Panc1 (cell line): ENCODE measurements around the gene GNG7. TPM values are rescaled to one million over a fixed set of nuclear protein-coding genes. Genes with fewer than 3 reads are reported as not detected.

Source experiments
- ATAC-seq: fragments of 200-7000 bp; cut with Tn5 transposase; 2 replicates; pipeline ENCODE4 v1.9.1; 2020; ENCODE audit warnings: mild to moderate bottlenecking, moderate library complexity
- BruUV-seq: library from RNA; stranded (reverse); fragments of 400-500 nt; replicated peaks from 2 replicates; lab custom pipeline; 2021; lab: Mats Ljungman, UMichigan
- CTCF ChIA-PET: fragments of 300-600 bp; sonication (Branson Sonifier 250); formaldehyde crosslinking; loops from one replicate; lab custom pipeline; 2022; ENCODE audit warnings: antibody characterized with exemption; lab: Charles Lee
- POLR2A ChIA-PET: fragments of 300-600 bp; sonication (Branson Sonifier 250); formaldehyde crosslinking; loops from one replicate; lab custom pipeline; 2022; ENCODE audit warnings: antibody characterized with exemption; lab: Charles Lee
- DNase-seq: peaks from one replicate; pipeline ENCODE4 v3.0.0-alpha.2; 2010; ENCODE audit warnings: low read depth, low spot score
- H3K27ac ChIP-seq: 2 replicates; pipeline ENCODE4 v1.5.1; 2011; ENCODE audit warnings: mild to moderate bottlenecking, low read length, inconsistent platforms
- H3K27me3 ChIP-seq: fragments of 200-500 bp; sonication (Bioruptor generic); 2 replicates; pipeline ENCODE4 v1.6.0; 2014; ENCODE audit warnings: low read length, inconsistent platforms; ENCODE audit not compliant: control insufficient read depth, insufficient read depth
- H3K36me3 ChIP-seq: fragments of 200-500 bp; sonication (Bioruptor generic); 2 replicates; pipeline ENCODE4 v1.5.1; 2014; ENCODE audit warnings: inconsistent platforms, mild to moderate bottlenecking, low read length, moderate library complexity; ENCODE audit not compliant: control insufficient read depth, insufficient read depth
- H3K4me1 ChIP-seq: 2 replicates; pipeline ENCODE4 v1.5.1; 2011; ENCODE audit warnings: inconsistent platforms, mild to moderate bottlenecking, low read length, moderate library complexity; ENCODE audit not compliant: control insufficient read depth, insufficient read depth
- H3K4me3 ChIP-seq, 2 experiments: 2 replicates each; pipeline ENCODE4 v1.5.1; 2011 to 2012; ENCODE audit warnings: low read depth in 2 of 2, low read length in 2 of 2, mild to moderate bottlenecking in 2 of 2, inconsistent platforms in 1 of 2, moderate library complexity in 1 of 2
- H3K9me3 ChIP-seq: fragments of 200-500 bp; sonication (Bioruptor generic); 2 replicates; pipeline ENCODE4 v1.5.1; 2014; ENCODE audit warnings: low read depth, mild to moderate bottlenecking, inconsistent platforms, low read length, moderate library complexity; ENCODE audit not compliant: control insufficient read depth, insufficient read depth
- CTCF ChIP-seq: fragments of 450-650 bp; IDR thresholded peaks from 2 replicates; pipeline ENCODE4 v1.5.1; 2017; ENCODE audit warnings: mild to moderate bottlenecking
- POLR2AphosphoS5 ChIP-seq: IDR thresholded peaks from 2 replicates; pipeline ENCODE4 v1.6.1; 2012; ENCODE audit warnings: mild to moderate bottlenecking, low read depth, low read length, moderate library complexity
- REST ChIP-seq, 2 experiments: IDR thresholded peaks; 2 replicates each; pipeline ENCODE4 v1.6.1; 2011 to 2012; ENCODE audit warnings: low read depth in 2 of 2, control low read depth in 1 of 2, low read length in 1 of 2, mild to moderate bottlenecking in 1 of 2, moderate library complexity in 1 of 2; ENCODE audit not compliant: insufficient read depth in 1 of 2
- SIN3A ChIP-seq: IDR thresholded peaks from 2 replicates; pipeline ENCODE4 v1.6.1; 2012; ENCODE audit warnings: low read depth, mild to moderate bottlenecking, low read length, moderate library complexity, borderline replicate concordance; ENCODE audit not compliant: insufficient read depth
- TCF7L2 ChIP-seq: IDR thresholded peaks from 2 replicates; pipeline ENCODE4 v1.6.1; 2011; ENCODE audit warnings: mild to moderate bottlenecking, low read depth, low read length, inconsistent platforms
- in situ Hi-C: cut with HindIII; loops from 2 replicates; pipeline ENCODE4 v1.10.0; 2016; ENCODE audit warnings: low sequenced_read_pairs, low pct_unique_long_range_greater_than_20kb
- intact Hi-C: fragments of 100-400 bp; cut with micrococcal nuclease; formaldehyde crosslinking; loops from one replicate; pipeline ENCODE4 v1.10.0; 2022; ENCODE audit not compliant: unreplicated experiment
- total RNA-seq: library from RNA; stranded (reverse); gene quantifications from one replicate; pipeline ENCODE4 v1.2.1, GENCODE V29; 2021; ENCODE audit not compliant: unreplicated experiment

GNG7 gene
- total RNA-seq, 1 experiment from 2014 or later, result 0.74 TPM

GRCh38 chr19:2478756-2479555 is 223.5 kb downstream of the GNG7 start:
- in situ Hi-C loops, result no loop called here
- BruUV-seq, result no TSS peak
- CTCF ChIA-PET, result interaction anchor here (0.8 to 1.6 kb wide), 3 partner anchors 100 to 158 kb away, joined by 4 to 6 read pairs (median 5); no protein-coding TSS in a partner anchor
- Histone ChIP-seq H3K9me3 (no peaks in the 10 kb centered on the region), H3K4me3 (peak overlapping the region; percentile 82 to 94), H3K27me3 (no peaks in the 10 kb centered on the region), H3K27ac (peak overlapping the region; percentile 87), H3K4me1 (peaks cover 7% of the 10 kb centered on the region), H3K36me3 (peaks cover 3% of the 10 kb centered on the region)
- POLR2A ChIA-PET, result interaction anchor here (0.6 kb wide), 2 partner anchors 62 to 121 kb away, joined by 5 to 12 read pairs; no protein-coding TSS in a partner anchor
- TF ChIP-seq REST (IDR thresholded peaks at IDR 0.05; ENCODE audit: insufficient read depth in 1 of 2, low read depth in 2 of 2, low read length in 1 of 2) (no peak), SIN3A (no peak; the same call in 1 of the 2 replicates), CTCF (no peak), POLR2AphosphoS5 (no peak), TCF7L2 (no peak)
- ATAC-seq (peak; percentile 37), DNase-seq (no peak)
- intact Hi-C loops, result loop anchor here (10.0 kb wide), 1 partner anchor 66 kb away; no protein-coding TSS in a partner anchor

GRCh38 chr19:2478278-2478755 is 224.2 kb downstream of the GNG7 start:
- H3K27ac ChIP-seq, result peak overlapping the region; percentile 87
- ATAC-seq (no peak), DNase-seq (no peak)
- intact Hi-C loops (loop anchor here (10.0 kb wide), 1 partner anchor 66 kb away; no protein-coding TSS in a partner anchor), in situ Hi-C loops (no loop called here)
- POLR2A ChIA-PET, result interaction anchor here (0.6 to 0.7 kb wide), 4 partner anchors 12 to 121 kb away, joined by 5 to 14 read pairs (median 10); no protein-coding TSS in a partner anchor
- no peaks in the 10 kb centered on the region for H3K9me3 ChIP-seq
- TF ChIP-seq POLR2AphosphoS5 (no peak), SIN3A (no peak), TCF7L2 (no peak), CTCF (no peak), REST (IDR thresholded peaks at IDR 0.05; ENCODE audit: insufficient read depth in 1 of 2, low read depth in 2 of 2, low read length in 1 of 2) (no peak)
- CTCF ChIA-PET, result interaction anchor here (0.6 to 1.6 kb wide), 3 partner anchors 101 to 138 kb away, joined by 3 to 6 read pairs (median 4); no protein-coding TSS in a partner anchor
- H3K4me3 ChIP-seq, result peak overlapping the region; percentile 82 to 94
- peaks cover 7% of the 10 kb centered on the region for H3K4me1 ChIP-seq
- no peaks in the 10 kb centered on the region for H3K27me3 ChIP-seq
- H3K36me3 ChIP-seq, result peaks cover 3% of the 10 kb centered on the region
- BruUV-seq, result no TSS peak
